Liver (tissue), 9 donors: ENCODE measurements around the gene IL17A. TPM values are rescaled to one million over a fixed set of nuclear protein-coding genes. Genes with fewer than 3 reads are reported as not detected.

Experiments used
- DNase-seq: peaks from one replicate; pipeline ENCODE4 v3.0.0-alpha.2; 2017; ENCODE audit warnings: low spot score
- H3K27ac ChIP-seq, 2 donors: one replicate each; pipeline ENCODE4 v1.7.0; 2013; ENCODE audit warnings: inconsistent platforms in 2 of 2, low read length in 2 of 2, control low read depth in 1 of 2, low read depth in 1 of 2, mild to moderate bottlenecking in 1 of 2
- H3K27me3 ChIP-seq, 4 donors: one replicate each; pipeline versions ENCODE4 v1.6.1 to v1.7.0; 2013; ENCODE audit warnings: low read length in 3 of 4, inconsistent platforms in 1 of 4, mild to moderate bottlenecking in 1 of 4, moderate library complexity in 1 of 4; ENCODE audit not compliant: control insufficient read depth in 4 of 4, insufficient read depth in 4 of 4
- H3K36me3 ChIP-seq, 4 donors: one replicate each; pipeline versions ENCODE4 v1.6.1 to v1.7.0; 2013; ENCODE audit warnings: low read length in 3 of 4, mild to moderate bottlenecking in 3 of 4, low read depth in 1 of 4, moderate library complexity in 1 of 4; ENCODE audit not compliant: control insufficient read depth in 4 of 4, insufficient read depth in 3 of 4
- H3K4me1 ChIP-seq, 4 donors: one replicate each; pipeline versions ENCODE4 v1.6.1 to v1.7.0; 2013; ENCODE audit warnings: low read length in 3 of 4, mild to moderate bottlenecking in 3 of 4, moderate library complexity in 1 of 4; ENCODE audit not compliant: control insufficient read depth in 4 of 4, insufficient read depth in 4 of 4
- H3K4me3 ChIP-seq, 3 donors: one replicate each; pipeline versions ENCODE4 v1.6.1 to v1.7.0; 2013; ENCODE audit warnings: low read length in 3 of 3, control low read depth in 1 of 3, low read depth in 1 of 3, mild to moderate bottlenecking in 1 of 3
- H3K9ac ChIP-seq, 2 donors: one replicate each; pipeline ENCODE4 v1.7.0; 2013; ENCODE audit warnings: low read length in 2 of 2, mild to moderate bottlenecking in 2 of 2, moderate library complexity in 2 of 2, control low read depth in 1 of 2, low read depth in 1 of 2
- H3K9me3 ChIP-seq, 4 donors: one replicate each; pipeline versions ENCODE4 v1.6.1 to v1.7.0; 2013; ENCODE audit warnings: low read length in 3 of 4; ENCODE audit not compliant: control insufficient read depth in 4 of 4
- ATF3 ChIP-seq: IDR thresholded peaks from 2 replicates; pipeline ENCODE4 v1.6.1; 2016; ENCODE audit warnings: antibody characterized with exemption
- CTCF ChIP-seq: fragments of 150-350 bp; IDR thresholded peaks from 2 replicates; pipeline ENCODE4 v1.5.1; 2017; ENCODE audit warnings: improper control_type of control experiment, low read depth, low read length; ENCODE audit not compliant: missing input control
- EGR1 ChIP-seq, 2 donors: IDR thresholded peaks; 2 replicates each; pipeline ENCODE4 v1.6.1; 2016 to 2018; ENCODE audit warnings: antibody characterized with exemption in 2 of 2, low read depth in 2 of 2
- FOXA1 ChIP-seq: IDR thresholded peaks from 2 replicates; pipeline ENCODE4 v1.6.1; 2016; ENCODE audit warnings: antibody characterized with exemption
- FOXA2 ChIP-seq: IDR thresholded peaks from 2 replicates; pipeline ENCODE4 v1.6.1; 2016; ENCODE audit warnings: antibody characterized with exemption
- GABPA ChIP-seq, 2 donors: IDR thresholded peaks in 1 of 2; conservative IDR thresholded peaks in 1 of 2; 2 replicates each; pipeline ENCODE4 v1.6.1; 2016; ENCODE audit warnings: antibody characterized with exemption in 2 of 2, mild to moderate bottlenecking in 1 of 2, moderate library complexity in 1 of 2
- HNF4A ChIP-seq, 2 donors: conservative IDR thresholded peaks; 2 replicates each; pipeline ENCODE4 v1.6.1; 2016; ENCODE audit warnings: antibody characterized with exemption in 2 of 2, mild to moderate bottlenecking in 2 of 2
- HNF4G ChIP-seq: IDR thresholded peaks from 2 replicates; pipeline ENCODE4 v1.6.1; 2016; ENCODE audit warnings: antibody characterized with exemption
- JUND ChIP-seq, 2 donors: IDR thresholded peaks; 2 replicates each; pipeline ENCODE4 v1.6.1; 2016; ENCODE audit warnings: antibody characterized with exemption in 2 of 2
- NR2F2 ChIP-seq: IDR thresholded peaks from 2 replicates; pipeline ENCODE4 v1.6.1; 2016; ENCODE audit warnings: antibody characterized with exemption
- RAD21 ChIP-seq, 2 donors: IDR thresholded peaks; 2 replicates each; pipeline ENCODE4 v1.6.1; 2016; ENCODE audit warnings: antibody characterized with exemption in 2 of 2, mild to moderate bottlenecking in 2 of 2
- RXRA ChIP-seq, 2 donors: IDR thresholded peaks; 2 replicates each; pipeline ENCODE4 v1.6.1; 2017 to 2018; ENCODE audit warnings: antibody characterized with exemption in 2 of 2, mild to moderate bottlenecking in 1 of 2
- SP1 ChIP-seq: IDR thresholded peaks from 2 replicates; pipeline ENCODE4 v1.6.1; 2018; ENCODE audit warnings: antibody characterized with exemption, mild to moderate bottlenecking
- TAF1 ChIP-seq: conservative IDR thresholded peaks from 2 replicates; pipeline ENCODE4 v1.6.1; 2016; ENCODE audit warnings: antibody characterized with exemption, mild to moderate bottlenecking
- YY1 ChIP-seq: IDR thresholded peaks from 2 replicates; pipeline ENCODE4 v1.6.1; 2016; ENCODE audit warnings: antibody characterized with exemption, mild to moderate bottlenecking
- ZBTB33 ChIP-seq: IDR thresholded peaks from 2 replicates; pipeline ENCODE4 v1.6.1; 2016; ENCODE audit warnings: antibody characterized with exemption
- WGBS: extraction: QIAGEN DNeasy Blood & Tissue Kit; methylation state at CpG from one replicate; pipeline ENCODE4 v1.1.7; 2013; 5-methylcytosine and 5-hydroxymethylcytosine counted together
- polyA plus RNA-seq, 2 donors: library from polyadenylated mRNA; stranded (reverse) in 1 of 2; unstranded in 1 of 2; fragments of 200-250 nt in 1 of 2; fragments of >200 nt in 1 of 2; fragmentation: Nextera tagmentation in 1 of 2; extraction: Ambion mirVana in 1 of 2; gene quantifications; one replicate each; pipeline versions ENCODE4 v1.2.1 to v1.2.3, GENCODE V29; 2013 to 2015
- total RNA-seq, 2 donors: library from RNA; depleted of rRNA; stranded (reverse); fragments of >200 nt; gene quantifications; one replicate each; pipeline ENCODE4 v1.2.3, GENCODE V29; 2014
- TF ChIP-seq, protein P1 (sequence below): IDR thresholded peaks from 2 replicates; pipeline ENCODE4 v1.6.1; 2016; ENCODE audit warnings: antibody characterized with exemption
- TF ChIP-seq, protein P2 (sequence below): IDR thresholded peaks from 2 replicates; pipeline ENCODE4 v1.6.1; 2016; ENCODE audit warnings: antibody characterized with exemption, mild to moderate bottlenecking
- donor health status: healthy.
- donor health status: healthy.
- donor health status: healthy.
- donor health status: healthy.
- donor health status: healthy.

The IL17A gene
- total RNA-seq (not detected), polyA plus RNA-seq (not detected)

- WGBS: 95% methylated on average over 7 of the region's 7 CpGs
- no peaks in the 10 kb centered on the region for H3K9me3 ChIP-seq
- no peak within 1 kb of the TSS for H3K27ac ChIP-seq
- peaks cover 0 to 2% (median 0%) of the 10 kb centered on the region in 4 donors for H3K27me3 ChIP-seq
- no peaks in the 10 kb centered on the region for H3K36me3 ChIP-seq
- no peak within 1 kb of the TSS for H3K9ac ChIP-seq
- TF ChIP-seq HNF4G (no peak), HNF4A (conservative IDR thresholded peaks at IDR 0.05) (no peak), ATF3 (no peak), RAD21 (IDR thresholded peaks at IDR 0.05) (no peak), CTCF (no peak), NR2F2 (no peak), ZBTB33 (no peak), GABPA (IDR thresholded peaks at IDR 0.05 in 1 of 2, conservative IDR thresholded peaks at IDR 0.05 in 1 of 2) (no peak), JUND (IDR thresholded peaks at IDR 0.05) (no peak), FOXA2 (no peak), FOXA1 (no peak), RXRA (IDR thresholded peaks at IDR 0.05) (no peak), EGR1 (IDR thresholded peaks at IDR 0.05; ENCODE audit: low read depth in 2 of 2) (no peak), SP1 (no peak), YY1 (no peak), TAF1 (no peak)
- TF ChIP-seq, protein P1, sequence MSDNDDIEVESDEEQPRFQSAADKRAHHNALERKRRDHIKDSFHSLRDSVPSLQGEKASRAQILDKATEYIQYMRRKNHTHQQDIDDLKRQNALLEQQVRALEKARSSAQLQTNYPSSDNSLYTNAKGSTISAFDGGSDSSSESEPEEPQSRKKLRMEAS: no peak
- TF ChIP-seq, protein P2, sequence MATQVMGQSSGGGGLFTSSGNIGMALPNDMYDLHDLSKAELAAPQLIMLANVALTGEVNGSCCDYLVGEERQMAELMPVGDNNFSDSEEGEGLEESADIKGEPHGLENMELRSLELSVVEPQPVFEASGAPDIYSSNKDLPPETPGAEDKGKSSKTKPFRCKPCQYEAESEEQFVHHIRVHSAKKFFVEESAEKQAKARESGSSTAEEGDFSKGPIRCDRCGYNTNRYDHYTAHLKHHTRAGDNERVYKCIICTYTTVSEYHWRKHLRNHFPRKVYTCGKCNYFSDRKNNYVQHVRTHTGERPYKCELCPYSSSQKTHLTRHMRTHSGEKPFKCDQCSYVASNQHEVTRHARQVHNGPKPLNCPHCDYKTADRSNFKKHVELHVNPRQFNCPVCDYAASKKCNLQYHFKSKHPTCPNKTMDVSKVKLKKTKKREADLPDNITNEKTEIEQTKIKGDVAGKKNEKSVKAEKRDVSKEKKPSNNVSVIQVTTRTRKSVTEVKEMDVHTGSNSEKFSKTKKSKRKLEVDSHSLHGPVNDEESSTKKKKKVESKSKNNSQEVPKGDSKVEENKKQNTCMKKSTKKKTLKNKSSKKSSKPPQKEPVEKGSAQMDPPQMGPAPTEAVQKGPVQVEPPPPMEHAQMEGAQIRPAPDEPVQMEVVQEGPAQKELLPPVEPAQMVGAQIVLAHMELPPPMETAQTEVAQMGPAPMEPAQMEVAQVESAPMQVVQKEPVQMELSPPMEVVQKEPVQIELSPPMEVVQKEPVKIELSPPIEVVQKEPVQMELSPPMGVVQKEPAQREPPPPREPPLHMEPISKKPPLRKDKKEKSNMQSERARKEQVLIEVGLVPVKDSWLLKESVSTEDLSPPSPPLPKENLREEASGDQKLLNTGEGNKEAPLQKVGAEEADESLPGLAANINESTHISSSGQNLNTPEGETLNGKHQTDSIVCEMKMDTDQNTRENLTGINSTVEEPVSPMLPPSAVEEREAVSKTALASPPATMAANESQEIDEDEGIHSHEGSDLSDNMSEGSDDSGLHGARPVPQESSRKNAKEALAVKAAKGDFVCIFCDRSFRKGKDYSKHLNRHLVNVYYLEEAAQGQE: no peak
- H3K4me1 ChIP-seq: no peaks in the 10 kb centered on the region
- no peak within 1 kb of the TSS for H3K4me3 ChIP-seq
- no peak for DNase-seq
These were observed at the start of gene IL17A for GRCh38 chr6:52186075-52186474. Gene IL17A, plus strand, starts transcription at chr6:52186375. Its CDS starts 57 bp downstream, at chr6:52186432.
